Medulla oblongata (tissue), 1 donor: ENCODE results near the gene WTIP.
A peak's percentile ranks its signal among the peaks of the same experiment; 100 is the strongest.
"Not testable (repeated sequence)": the region's sequence is repeated elsewhere in the genome, so short reads cannot be mapped to it uniquely, and the experiment has no call there.

ENCODE experiments used
- DNase-seq: peaks from one replicate; pipeline ENCODE4 v3.0.0-alpha.2; 2015; ENCODE audit errors: extremely low spot score

The WTIP gene

DNA sequence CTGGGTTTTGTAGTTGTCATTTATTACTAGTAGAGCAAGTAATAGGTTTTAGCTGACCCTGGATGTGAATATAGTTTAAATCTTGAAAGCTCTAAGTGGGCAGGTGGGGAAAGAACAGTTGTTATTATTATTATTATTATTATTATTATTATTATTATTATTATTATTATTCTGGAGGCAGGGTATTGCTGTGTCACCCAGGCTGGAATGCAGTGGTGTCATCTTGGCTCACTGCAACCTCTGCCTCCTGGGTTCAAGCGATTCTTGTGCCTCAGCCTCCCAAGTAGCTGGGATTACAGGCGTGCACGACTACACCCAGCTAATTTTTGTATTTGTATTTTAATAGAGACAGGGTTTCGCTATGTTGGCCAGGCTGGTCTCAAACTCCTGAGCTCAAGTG lies 3.1 kb upstream of the WTIP start:
- DNase-seq: not testable (repeated sequence)

DNA sequence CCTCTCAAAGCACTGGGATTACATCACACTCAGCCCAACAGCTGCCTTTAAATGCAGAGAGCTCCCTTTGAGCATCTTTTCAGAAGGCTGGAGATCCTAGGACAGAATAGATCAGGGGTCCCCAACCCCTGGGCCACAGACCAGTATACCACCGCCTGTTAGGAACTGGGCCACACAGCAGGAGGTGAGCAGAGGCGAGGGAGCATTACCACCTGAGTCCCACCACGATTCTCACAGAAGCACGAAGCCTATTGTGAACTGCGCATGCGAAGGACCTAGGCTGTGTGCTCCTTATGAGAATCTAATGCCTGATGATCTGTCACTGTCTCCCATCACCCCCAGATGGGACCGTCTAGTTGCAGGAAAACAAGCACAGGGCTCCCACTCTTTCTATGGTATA lies 2.2 kb upstream of the WTIP start:
- no peak for DNase-seq

DNA sequence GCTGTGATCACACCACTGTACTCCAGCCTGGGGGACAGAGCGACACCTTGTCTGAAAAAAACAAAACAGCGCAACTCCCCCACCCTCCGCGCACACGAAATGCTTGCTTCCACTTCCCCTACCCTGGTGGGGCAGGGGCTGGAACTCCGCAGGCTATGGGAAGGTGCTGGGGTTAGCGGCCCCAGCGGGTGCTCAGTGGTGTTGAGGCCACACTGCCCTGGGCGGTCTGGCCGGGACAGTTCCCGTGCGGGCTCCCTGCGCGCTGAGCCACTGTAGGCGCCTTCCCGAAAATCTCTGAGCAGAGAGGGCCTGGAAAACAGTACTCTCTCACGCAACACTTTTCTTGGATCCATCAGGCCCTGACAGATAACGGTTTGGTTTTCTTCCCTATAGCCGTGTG lies 1.1 kb upstream of the WTIP start:
- DNase-seq: no peak

DNA sequence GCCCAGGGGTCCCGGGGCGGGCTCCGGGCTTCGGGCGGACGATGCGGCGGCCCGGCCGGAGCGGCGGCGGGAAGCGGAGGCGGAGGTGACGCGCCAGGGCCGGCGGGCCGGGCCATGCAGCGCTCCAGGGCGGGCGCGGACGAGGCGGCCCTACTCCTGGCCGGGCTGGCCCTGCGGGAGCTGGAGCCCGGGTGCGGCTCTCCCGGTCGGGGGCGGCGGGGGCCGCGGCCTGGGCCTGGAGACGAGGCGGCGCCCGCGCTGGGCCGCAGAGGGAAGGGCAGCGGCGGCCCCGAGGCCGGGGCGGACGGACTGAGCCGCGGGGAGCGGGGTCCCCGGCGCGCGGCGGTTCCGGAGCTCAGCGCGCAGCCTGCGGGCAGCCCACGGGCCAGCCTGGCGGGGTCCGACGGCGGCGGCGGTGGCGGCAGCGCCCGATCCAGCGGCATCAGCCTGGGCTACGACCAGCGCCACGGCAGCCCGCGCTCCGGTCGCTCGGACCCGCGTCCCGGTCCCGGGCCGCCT lies 362 bp downstream of the WTIP start:
- no peak for DNase-seq

DNA sequence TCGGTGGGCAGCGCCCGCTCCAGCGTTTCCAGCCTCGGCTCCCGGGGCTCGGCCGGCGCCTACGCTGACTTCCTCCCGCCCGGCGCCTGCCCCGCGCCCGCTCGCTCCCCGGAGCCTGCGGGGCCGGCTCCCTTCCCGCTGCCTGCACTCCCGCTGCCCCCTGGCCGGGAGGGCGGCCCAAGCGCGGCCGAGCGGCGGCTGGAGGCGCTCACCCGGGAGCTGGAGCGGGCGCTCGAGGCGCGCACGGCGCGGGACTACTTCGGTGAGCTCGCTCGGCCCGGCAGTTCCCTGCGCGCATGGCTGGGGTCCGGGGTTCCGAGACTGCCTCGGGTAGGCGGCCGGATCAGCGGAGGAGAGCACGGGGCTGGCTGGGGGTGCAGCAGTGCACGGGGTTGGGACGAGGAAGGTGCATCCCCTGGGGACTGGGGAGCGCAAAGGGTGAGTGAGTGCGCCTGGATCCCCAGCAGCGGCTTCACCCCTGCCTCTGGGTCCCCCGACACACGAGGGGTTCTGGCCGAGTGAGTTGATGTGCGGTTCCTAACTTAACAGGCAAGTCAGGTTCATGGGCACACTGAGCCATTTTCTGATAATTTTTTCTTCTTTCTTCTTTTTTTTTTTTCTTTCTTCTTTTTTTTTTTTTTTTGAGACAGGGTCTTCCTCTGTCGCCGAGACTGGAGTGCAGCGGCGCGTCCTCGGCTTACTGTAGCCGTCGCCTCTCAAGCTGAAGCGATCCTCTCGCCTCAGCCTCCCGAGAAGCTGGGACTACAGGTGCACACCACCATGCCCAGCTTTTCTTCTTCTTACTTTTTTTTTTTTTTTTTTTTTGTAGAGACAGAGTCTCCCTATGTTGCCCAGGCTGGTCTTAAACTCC lies 1.1 kb downstream of the WTIP start:
- DNase-seq: no peak

DNA sequence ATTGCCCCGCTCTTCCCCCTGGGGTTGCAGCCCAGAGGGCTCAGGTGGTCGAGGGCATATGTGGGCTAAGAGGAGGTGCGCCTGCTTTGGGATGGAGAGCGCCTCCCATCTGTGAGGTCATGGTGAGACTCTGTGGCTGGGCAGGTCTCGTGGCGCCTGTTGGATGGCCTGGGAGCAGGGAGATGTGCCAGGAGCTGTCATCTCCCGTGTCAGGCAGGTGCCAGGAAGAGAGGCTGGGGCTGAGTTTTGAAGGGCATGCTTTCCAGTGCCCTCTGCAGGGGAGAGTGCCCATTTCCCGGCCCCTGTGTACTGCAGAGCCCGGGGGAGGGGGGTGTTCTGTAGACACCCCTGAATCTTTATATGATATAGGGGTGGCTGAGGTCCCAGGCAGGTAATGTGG lies 2.8 kb downstream of the WTIP start:
- DNase-seq: no peak

DNA sequence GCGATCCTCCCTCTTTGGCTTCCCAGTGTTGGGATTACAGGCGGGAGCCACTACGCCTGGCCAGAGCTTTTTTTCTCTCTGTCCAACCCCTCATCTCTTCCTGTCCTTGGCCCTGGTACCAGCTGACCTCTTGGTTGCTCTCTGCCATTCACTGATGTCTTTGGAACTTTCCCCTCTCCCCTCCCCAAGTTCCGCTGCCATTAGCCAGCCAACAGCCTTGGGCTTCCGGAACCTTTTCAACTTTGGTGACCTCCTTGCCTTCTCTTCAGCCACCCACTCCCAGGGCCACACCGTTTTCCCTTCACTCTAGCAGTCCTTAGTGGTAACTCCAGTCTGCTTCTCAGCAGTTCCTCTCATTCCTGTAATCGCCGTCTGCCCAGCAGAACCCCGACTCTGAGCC lies 4.3 kb downstream of the WTIP start:
- no peak for DNase-seq

DNA sequence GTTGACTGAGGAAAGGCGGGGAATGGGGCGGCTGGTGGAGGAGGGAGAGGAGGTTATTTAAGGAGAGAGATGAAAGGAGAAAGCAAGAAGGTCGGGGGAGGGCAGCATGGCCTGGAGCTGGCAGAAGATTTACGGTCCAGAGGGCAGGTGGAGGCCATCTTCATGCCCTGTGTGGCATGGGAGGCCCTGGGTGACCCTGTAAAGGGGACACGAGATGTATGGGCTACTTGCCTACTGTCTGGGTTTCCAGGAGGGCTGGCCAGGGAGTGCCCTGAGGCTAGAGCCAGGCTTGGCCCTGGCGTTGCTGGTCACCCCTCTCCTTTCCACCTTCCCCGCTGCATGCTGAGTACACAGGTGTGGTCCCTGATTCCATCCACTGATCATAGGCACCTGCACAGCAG lies 6.1 kb downstream of the WTIP start:
- DNase-seq: no peak

- DNase-seq: no peak
These were observed 7.6 kb downstream of the WTIP start for GRCh38 chr19:34489175-34489574.

DNA sequence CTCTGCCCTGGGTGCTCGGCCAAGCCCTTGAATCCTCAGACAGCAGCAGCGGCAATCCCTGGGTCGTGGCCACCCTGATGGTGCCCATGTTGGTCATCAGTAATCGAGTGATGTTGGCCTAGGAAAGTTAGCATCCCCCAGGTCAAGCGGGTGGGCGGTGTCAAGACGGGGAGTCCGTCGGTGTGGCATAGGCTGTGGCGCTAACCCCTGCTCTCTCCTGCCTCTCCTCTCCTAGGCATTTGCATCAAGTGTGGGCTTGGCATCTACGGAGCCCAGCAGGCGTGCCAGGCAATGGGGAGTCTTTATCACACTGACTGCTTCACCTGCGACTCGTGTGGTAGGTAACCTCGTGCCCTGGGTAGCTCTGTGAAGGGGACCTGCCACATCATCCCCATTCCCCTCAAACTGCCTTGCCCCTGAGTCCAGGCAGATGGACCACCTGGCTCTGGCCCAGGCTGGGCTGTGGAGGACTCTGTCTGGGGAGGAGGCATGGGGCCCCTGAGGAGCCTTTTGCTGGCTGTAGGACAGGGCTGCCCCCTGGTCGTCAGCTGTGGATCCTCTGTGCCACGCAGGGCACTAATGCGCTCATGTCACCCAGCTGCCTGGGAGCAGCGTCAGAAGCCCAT lies 8.7 kb downstream of the WTIP start:
- no peak for DNase-seq

- no peak for DNase-seq
These were observed 11.6 kb downstream of the WTIP start for GRCh38 chr19:34493038-34493648.

DNA sequence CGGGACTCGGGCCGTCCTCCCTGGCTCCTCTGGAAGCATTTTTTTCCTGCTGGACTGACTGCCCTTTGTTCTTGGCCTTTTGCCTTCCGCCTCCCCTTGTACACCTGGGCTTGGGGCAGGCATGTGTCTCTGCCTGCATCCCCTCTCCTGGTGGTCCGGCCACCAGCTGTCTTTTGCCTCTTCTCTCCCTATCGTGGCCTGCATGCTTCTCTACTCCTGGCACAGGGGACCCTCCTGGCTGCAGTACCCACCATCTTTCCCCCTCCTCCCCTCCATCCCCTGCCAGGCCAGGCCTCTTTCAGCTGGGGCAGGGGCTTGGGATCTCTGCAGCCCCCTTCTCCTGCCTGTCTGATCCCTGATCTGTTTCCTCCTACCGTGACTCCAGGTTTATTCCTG lies 12.1 kb downstream of the WTIP start:
- DNase-seq: no peak

DNA sequence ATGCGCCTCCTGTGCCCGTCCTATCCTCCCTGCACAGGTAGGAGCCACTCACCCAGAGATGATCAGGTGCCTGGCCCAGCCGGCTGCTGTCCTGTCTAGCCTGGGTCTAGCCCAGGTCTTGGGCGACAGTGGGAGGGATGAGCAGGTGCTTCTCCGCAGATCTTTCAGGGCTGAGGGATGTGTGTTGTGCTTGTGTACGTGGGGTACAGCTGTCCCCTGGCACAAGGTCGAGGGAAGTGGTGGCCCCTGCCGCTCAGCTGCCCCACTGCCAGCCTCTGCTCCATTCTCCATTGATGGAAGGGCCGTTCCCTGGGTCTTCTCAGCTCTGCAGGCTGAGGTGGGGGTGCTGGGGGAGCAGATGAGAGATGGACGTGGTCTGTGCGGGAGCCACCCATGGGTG lies 13.0 kb downstream of the WTIP start:
- DNase-seq: no peak

DNA sequence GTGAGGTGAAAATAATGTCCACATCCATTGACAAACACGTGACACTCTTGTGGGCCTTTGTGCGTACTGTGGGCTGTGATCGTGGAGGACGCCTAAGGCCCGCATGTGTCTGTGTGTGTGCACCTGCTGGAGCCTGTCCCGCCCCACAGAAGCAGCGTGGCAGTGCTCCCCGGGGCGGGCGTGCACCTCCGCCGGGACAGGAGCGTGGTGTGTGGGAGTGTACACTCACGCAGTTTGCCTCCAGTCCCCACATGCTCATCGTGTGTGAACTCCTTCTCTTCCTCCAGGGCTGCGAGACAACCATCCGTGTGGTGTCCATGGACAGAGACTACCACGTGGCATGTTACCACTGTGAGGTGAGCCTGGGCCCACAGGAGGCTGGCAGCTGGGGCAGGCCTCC lies 13.9 kb downstream of the WTIP start:
- no peak for DNase-seq

GRCh38 chr19:34497112-34497805 lies 15.7 kb downstream of the WTIP start:
- DNase-seq: no peak

DNA sequence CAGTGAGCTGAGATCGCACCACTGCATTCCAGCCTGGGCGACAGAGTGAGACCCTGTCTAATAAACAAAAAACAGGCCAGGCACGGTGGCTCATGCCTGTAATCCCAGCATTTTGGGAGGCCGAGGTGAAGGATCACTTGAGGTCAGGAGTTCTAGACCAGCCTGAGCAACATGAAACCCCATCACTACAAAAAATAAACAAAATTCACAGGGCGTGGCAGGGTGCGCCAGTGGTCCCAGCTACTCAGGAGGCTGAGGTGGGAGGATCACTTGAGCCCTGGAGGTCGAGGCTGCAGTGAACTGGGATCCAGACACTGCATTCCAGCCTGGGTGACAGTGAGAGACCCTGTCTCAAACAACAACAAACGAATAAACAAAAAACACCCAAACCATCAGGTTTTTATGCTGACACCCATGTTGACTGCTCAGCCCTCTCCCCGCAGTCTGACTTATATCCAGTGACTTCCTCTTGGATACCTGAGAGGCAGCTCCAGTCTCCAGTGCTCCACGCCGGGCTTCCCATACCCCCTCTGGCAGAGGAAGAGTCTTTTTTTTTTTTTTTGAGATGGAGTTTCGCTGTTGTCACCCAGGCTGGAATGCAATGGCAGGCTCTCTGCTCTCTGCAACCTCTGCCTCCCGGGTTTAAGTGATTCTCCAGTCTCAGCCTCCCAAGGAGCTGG lies 17.7 kb downstream of the WTIP start:
- no peak for DNase-seq

GRCh38 chr19:34500656-34501120 lies 19.1 kb downstream of the WTIP start:
- no peak for DNase-seq

- peak; percentile 88 for DNase-seq
These were observed 20.1 kb downstream of the WTIP start for GRCh38 chr19:34501339-34502320.

DNA sequence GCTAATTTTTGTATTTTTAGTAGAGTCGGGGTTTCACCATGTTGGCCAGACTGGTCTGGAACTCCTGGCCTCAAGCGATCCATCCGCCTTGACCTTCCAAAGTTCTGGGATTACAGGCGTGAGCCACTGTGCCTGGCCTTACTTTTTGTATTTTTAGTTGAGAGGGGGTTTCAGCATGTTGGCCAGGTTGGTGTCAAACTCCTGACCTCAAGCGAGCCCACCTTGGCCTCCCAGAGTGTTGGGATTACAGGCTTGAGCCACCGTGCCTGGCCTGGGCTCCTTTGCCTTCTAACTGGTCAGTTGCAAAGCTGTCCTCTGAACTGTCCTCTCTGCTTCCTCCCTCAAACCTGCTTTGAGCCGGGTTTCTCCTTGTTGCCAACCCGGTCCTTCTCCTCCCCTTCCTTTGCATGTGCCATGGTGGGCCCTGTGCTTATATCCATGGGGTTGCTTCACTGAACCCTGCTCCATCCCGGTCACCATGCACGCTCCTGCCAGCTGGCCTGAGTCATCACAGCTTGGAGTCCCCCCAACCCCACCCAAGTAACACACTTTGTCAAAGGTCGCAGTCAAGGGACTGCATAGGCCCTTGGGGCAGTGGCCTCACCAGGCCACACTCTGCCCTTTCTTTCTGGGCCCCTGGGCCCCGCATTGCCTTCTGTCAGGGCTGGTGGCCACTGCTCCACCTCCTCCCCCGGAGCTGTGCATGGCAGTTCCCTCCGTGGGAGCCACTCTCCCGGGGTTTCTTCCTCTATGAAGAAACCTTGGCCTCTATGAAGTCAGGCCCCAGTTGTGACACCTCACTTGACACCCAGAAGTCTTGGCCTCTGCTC lies 21.2 kb downstream of the WTIP start:
- no peak for DNase-seq
